HG03565 (cell line): ENCODE data around the gene ACAA1.
"Not testable (repeated sequence)": the region's sequence is repeated elsewhere in the genome, so short reads cannot be mapped to it uniquely, and the experiment has no call there.

Source experiments
- ATAC-seq: cut with Tn5 transposase; IDR thresholded peaks from one replicate; pipeline ENCODE4 v1.9.1; 2021; ENCODE audit warnings: mild to moderate bottlenecking, moderate library complexity; ENCODE audit not compliant: unreplicated experiment

The ACAA1 gene

DNA sequence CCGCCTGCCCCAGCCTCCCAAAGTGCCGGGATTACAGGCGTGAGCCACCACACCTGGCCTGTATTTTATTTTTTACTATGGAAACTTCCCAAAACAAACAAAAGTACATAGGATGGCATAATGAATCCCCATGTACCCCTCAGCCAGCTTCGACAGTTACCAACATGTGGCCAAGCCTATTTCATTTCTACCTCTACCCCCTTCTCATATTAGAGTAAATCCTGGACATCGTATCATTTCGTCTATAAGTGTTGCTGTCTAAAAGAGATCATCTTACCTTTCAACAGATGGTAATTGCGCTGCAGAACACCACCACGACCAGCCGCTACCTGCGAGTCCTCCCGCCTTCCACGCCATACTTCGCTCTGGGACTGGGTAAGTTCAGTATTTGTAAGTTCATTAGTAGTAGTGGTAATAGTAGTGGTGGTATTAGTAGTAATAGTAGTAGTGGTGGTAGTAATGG, 53.0 kb downstream of the ACAA1 start:
- no peak for ATAC-seq

DNA sequence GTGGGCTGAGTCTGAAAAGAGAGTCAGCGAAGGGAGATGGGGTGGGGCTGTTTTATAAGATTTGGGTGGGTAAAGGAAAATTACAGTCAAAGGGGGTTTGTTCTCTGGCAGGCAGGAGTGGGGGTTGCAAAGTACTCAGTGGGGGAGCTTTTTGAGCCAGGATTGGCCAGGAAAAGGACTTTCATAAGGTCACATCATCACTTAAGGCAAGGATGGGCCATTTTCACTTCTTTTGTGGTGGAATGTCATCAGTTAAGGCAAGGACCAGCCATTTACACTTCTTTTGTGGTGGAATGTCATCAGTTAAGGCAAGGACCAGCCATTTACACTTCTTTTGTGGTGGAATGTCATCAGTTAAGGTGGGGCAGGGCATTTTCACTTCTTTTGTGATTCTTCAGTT, 53.7 kb downstream of the ACAA1 start:
- ATAC-seq = not testable (repeated sequence)

DNA sequence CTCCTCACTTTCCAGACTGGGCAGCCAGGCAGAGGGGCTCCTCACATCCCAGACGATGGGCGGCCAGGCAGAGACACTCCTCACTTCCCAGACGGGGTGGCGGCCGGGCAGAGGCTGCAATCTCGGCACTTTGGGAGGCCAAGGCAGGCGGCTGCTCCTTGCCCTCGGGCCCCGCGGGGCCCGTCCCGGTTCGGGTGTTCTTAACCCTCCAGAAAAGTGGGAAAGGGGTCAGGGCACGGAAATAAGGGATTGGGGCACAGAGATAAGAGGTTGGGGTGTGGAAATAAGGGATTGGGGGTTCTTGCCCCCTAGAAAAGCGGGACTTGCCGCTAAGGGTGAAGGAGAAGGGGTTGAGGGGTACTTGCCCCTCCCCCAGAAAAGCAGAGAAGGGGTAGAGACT, 54.6 kb downstream of the ACAA1 start:
- ATAC-seq = not testable (repeated sequence)

DNA sequence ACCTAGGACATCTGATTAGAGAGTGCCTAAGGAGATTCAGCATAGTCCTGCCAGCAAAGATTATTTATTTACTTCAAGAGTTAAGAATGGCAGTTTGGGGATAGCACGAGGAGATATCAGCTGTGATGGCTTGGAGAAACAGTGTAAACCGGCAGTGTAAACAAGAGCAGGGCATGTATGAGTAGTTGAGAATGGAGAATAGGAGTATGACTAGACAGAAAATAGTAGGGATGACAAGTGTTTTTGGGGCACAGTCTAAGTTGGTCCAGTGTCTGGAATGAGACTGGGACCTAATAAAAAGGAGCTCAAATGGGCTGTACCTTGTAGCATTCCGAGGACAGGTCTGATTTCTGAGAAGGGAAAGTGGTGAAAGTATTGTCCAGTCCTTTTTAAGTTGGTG, 59.9 kb downstream of the ACAA1 start:
- not testable (repeated sequence) for ATAC-seq
